NCI-H748 (cell line): ENCODE results near the gene SWT1.
A peak's percentile ranks its signal among the peaks of the same experiment; 100 is the strongest.

Experiments
- DNase-seq: peaks from one replicate; lab custom pipeline; 2025; ENCODE audit not compliant: unreplicated experiment; lab: John Stamatoyannopoulos, UW

Gene SWT1

DNA sequence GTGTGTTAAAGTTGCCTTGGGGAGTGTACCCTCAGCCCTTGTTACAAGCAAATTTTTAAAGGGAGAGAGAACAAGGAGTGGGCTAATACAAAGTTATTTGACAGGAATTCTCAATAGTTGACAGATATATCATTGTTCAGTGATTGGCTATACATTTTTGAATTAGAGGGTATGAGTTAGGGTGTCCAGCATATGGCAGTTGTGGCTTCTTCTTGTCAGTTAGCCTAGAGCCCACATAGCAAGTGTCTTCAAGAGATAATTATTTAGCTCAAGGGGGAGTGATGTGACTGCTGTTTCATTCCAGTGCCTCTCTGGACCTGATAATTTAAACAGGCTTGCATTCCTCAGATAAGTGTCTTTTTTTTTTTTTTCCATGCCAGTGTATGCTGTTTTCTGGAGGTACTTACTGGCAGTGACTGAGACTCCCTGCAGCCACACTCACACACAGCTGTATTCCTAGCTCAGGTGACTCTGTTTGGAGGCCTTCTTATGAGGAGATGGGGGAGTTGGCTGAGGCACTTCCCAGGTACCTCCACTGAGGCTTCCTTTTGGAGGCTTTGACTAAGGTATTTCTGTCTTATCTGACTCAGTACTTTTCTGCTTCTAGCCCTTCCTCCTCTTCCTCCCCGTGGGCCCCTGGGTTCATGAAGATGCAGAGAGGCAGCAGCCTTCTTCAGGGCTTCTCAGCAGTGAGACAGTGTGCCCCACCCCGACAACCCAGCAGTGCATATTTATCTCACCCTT is 127.7 kb downstream of the SWT1 start:
- DNase-seq = no peak

- no peak for DNase-seq
Observed at GRCh38 chr1:185287451-185287850, 130.5 kb downstream of the SWT1 start.

DNA sequence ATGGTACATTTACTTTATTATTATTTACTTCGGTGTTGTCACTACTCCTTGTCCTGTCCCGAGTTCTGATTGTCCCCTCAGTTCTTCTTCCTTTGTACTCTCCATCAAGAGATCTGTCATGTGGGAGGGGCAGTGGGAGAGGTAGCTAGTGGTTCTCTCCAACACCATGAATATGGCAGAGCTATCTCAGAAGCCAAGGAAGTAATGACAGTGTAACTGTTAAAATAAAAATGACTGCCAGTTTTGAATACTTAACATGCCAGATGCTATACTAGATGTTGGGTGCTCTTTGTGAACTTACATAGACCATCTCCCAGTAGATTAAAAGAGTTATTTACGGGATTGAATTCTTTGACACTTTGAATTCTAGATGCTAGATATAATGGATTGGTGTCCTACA is 131.5 kb downstream of the SWT1 start:
- no peak for DNase-seq

- DNase-seq = no peak
Observed at GRCh38 chr1:185289880-185290279, 132.9 kb downstream of the SWT1 start.

- no peak for DNase-seq
Observed at GRCh38 chr1:185291159-185291558, 134.2 kb downstream of the SWT1 start.

GRCh38 chr1:185291652-185292051 is 134.7 kb downstream of the SWT1 start:
- no peak for DNase-seq

- no peak for DNase-seq
Observed at GRCh38 chr1:185292237-185292636, 135.3 kb downstream of the SWT1 start.

DNA sequence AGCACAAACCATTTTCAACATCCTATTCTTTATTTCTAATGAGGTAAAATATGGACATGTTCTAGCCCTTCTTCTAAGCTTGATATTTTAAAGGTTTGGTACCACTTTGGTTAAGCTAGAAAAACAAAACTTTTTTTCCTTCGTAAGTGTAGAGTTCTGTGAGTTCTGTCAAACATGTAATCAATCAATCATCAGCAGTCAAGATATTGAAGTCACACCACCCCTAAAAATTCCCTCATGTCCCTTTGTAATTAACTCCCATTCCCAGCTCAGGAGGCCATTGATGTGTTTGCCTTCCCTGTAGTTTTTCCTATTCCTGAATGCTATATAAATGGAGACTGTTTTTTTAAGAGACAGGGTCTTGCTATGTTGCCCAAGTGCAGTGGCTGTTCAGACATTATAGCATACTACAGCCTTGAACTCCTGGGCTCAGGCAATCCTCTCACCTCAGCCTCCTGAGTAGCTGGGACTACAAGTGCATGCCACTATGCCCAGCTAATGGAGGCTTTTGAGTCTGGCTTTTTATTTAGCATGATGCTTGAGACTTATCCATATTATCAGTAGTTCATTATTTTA is 137.1 kb downstream of the SWT1 start:
- no peak for DNase-seq

DNA sequence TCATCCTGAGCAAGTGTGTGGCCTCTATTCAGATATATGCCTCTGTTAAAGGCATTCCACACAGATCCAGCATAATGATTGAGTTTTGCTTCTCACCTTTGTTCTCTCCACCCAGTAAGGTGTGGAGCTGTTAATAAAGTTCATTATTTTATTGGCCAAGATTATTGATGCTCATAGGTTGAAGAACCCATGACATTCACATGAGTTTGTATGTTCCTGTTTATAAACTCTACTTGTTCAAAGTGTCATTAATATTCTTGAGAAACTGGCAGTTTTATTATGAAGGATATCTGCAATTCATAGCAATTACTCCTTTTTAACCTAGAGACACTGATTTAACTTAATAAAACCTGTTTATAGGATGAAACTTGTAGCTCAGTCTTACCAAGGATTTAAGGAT is 138.1 kb downstream of the SWT1 start:
- DNase-seq = no peak

DNA sequence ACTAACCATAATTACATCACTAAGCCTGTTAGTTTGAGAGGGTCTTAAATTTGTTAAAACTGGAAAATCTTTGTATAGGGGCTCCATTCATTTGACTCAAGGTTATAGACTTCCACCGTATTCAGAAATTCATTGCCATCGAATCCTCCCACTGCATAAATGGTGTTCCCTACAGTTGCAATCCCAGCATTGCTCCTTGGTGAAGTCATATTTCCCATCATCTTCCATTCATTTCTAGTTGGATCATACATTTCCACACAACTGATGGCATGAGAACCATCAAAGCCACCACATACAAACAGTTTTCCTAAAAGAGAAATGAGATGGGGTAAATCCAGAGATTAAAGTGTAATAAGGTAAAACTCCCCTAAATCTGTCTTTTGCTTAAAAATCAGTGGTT is 141.0 kb downstream of the SWT1 start:
- no peak for DNase-seq

DNA sequence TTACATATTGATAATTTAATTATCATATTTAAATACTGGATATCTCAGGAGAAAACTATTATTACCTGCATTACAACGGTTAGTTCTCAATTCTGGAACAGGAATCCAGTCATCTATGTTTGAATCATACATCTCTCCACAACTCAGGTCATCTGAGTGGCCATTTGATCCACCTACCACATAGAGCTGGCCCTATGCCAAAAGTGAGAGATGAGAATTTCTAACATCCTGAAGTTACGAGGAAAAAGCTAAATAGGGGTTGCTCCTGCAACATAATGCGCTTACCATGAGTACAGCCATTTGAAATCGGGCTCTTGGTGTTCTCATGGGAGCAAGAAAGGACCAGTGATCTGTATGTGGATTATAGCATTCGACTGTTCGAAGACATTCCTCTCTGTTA is 143.2 kb downstream of the SWT1 start:
- no peak for DNase-seq

DNA sequence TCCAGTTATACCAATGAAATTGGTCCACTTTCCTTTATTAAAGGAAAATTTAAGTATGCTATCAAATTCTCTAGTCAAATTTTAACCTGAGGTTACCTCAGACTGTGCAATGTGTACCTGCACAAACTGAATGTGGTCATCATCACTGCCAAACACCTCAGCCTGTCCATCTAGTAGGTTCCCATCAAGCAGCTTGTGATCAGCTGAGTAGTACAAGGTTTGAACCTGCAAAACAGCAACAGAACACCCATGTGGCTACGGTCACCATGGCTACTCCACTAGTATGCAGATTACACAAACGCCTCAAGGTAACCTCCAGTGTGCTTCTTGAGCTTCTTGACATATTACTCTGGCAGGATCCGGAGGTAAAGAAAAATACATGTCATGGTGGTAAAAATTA is 148.5 kb downstream of the SWT1 start:
- DNase-seq = no peak

GRCh38 chr1:185308126-185308525 is 151.2 kb downstream of the SWT1 start:
- DNase-seq = no peak

DNA sequence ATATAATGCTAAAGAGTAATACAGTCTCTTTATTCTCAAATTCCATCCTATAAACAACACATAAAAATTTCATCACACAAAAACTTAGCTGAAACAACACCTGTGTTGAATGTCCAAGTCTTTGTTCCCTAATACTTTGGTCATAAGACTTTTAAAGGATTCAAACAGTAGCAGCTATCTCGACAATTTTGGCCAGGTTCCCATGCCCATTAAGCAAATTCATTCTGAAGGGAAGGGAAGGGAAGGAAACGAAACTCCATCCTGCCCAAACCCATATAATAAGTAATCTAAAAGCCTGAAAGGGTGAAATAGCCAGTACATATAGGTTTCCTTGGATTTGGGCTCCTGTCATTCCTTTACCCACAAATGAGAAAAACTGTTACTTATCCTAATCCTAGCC is 152.6 kb downstream of the SWT1 start:
- no peak for DNase-seq

- no peak for DNase-seq
Observed at GRCh38 chr1:185311589-185312225, 154.7 kb downstream of the SWT1 start.

DNA sequence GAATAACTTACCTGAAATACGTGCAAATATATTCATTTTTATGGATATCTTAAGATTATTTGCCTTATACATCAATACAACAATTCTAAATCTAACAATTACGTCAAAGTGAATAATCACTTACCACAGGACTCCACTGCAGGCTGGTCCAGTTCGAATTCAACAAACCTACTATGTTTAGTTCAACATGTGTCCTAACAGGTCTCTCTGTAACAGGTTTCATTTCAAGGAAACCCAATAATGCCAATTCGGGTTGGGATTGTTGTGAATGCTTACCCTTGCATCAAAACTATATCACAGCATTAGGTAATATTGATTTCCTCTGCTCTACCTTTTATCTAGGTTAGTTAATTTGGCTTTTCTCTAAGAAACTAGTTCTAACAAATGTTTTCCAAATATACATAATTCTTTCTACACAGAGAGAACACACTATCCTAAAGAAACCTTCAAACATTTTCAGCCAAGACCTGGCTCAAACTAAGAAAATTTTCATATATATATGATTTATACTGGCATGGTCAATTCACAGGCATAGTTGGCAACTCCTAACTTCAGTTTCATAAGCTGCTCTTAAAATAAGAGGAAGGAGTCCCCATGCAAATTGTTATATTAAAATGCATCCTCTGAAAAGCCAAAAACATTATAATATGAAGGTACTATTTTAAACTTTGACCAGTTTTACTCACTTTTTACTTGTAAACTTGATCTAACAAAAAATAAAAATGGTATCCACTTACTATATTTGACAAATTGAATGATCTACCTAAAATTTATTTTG is 155.6 kb downstream of the SWT1 start:
- no peak for DNase-seq

DNA sequence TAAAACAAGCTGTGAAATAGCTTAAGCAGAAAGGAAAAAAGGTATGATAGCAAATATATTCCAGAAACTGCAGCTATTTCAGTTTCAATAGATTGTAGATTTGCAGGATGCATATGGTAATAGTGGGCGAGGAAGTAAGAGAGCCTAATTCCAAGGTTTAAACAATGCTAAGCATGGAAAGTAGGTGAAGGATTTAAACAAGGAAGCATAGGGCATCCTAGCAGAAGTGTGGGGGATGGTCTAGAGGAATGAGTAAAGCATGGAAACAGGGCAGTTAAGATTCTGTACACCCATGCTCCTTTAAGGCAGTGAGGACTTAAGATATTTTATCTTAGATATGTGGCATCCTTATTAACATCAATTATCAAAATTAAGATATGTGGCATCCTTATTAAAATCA is 157.4 kb downstream of the SWT1 start:
- DNase-seq = no peak

GRCh38 chr1:185315445-185316071 is 158.6 kb downstream of the SWT1 start:
- peak; percentile 30 for DNase-seq

DNA sequence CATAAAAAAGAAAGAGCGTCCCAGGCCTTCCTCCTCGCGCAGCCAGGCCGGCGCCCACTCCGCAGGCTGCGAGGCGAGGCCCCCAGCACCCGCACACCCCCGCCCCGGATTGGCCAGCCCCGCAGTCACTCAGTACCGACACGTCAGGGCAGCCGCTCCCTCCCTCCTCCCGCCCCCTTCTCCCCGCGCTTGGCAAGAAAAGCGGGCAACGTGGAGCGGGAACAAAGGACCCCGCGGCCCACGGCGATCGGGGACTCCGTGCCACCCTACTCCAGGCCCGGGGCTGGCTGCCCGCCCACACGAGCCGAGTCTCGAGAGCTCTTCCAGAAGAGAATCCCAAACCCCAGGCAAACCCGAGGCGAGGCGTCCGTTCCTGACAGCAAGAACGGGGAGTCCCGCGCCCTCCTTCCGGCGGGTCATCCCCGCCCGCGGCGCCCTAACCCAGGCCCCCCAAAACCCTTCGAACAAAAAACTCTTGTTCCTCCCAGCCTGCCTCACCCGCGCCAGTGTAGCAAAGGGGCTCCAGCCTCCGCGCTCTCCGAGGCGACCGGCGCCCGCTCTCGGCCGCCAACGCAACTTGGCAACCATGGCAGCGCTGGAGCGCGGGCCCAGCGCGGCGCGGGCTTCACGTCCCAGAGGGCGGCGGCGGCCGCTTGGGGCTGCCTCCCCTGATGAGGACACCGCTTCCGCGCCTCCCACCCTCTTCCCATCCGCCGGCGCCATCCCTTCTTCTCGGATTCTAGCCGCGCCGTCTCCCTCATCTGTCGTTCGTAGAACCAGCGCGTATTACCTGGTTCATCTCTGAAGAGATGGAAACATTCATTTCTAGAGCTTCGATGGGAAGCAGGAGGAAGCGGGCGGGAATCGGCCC is 159.4 kb downstream of the SWT1 start:
- peak; percentile 86 for DNase-seq
